ENCODE results near the gene AQP9. TPM values are rescaled to one million over a fixed set of nuclear protein-coding genes. Genes with fewer than 3 reads are reported as not detected.
A peak's percentile ranks its signal among the peaks of the same experiment; 100 is the strongest.

AQP9 gene
- total RNA-seq, 2 donors from 2014 or later = 0.95 to 10.0 TPM

DNA sequence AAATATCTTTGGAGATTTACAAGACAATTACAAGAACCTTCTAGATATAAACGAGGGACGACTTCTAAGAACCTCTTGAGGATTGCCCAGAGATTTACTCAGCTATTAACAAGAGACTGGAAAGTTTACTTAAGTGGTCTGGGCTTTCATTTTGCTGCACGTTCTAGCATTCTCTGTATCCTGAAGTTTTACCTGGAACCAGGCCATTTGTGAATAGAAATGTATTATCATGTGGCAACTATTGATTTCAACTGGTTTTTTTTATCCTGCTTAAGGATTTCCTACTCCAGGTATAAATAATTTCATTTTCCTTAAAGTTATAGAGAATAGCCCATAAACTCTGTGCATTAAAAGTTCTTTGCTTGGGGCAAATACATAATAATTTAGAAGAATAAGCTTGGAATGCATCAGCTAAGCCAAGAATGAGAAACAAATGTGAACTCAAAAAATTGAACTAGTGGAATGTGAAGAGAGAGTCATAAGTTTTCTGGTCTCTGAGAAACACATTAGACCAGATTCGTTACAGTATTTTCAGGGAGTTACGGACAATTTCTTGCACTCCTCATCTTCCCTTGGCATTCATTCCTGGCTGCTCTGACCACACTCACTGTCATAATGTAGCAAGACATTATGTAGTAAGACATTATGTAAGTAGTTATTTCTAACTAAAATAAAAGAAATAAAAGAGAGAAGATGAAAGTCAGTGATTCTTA lies 1.3 kb downstream of the AQP9 start:
- no peaks in the 10 kb centered on the region for H3K27me3 ChIP-seq (replicated peaks; ENCODE audit: insufficient read depth)
- TF ChIP-seq, protein P1, sequence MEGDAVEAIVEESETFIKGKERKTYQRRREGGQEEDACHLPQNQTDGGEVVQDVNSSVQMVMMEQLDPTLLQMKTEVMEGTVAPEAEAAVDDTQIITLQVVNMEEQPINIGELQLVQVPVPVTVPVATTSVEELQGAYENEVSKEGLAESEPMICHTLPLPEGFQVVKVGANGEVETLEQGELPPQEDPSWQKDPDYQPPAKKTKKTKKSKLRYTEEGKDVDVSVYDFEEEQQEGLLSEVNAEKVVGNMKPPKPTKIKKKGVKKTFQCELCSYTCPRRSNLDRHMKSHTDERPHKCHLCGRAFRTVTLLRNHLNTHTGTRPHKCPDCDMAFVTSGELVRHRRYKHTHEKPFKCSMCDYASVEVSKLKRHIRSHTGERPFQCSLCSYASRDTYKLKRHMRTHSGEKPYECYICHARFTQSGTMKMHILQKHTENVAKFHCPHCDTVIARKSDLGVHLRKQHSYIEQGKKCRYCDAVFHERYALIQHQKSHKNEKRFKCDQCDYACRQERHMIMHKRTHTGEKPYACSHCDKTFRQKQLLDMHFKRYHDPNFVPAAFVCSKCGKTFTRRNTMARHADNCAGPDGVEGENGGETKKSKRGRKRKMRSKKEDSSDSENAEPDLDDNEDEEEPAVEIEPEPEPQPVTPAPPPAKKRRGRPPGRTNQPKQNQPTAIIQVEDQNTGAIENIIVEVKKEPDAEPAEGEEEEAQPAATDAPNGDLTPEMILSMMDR (IDR thresholded peaks at IDR 0.05) = no peak
- H3K36me3 ChIP-seq = no peaks in the 10 kb centered on the region
- no peak for DNase-seq (ENCODE audit: low spot score)
- no peaks in the 10 kb centered on the region for H3K9me3 ChIP-seq
- peak overlapping the region in 1 of 2 donors; percentile 25 for H3K27ac ChIP-seq
- peak overlapping the region; percentile 21 for H3K4me3 ChIP-seq
- H3K4me1 ChIP-seq (ENCODE audit: control insufficient read depth in 1 of 2, low read depth in 2 of 2) = peaks cover 0 to 14% of the 10 kb centered on the region in 2 donors
- ATAC-seq (ENCODE audit: insufficient number of reproducible peaks, low FRiP score, low read depth) = no peak

- ATAC-seq (ENCODE audit: insufficient number of reproducible peaks, low FRiP score, low read depth) = no peak
- DNase-seq (ENCODE audit: low spot score) = no peak
- peak overlapping the region in 1 of 2 donors; percentile 25 for H3K27ac ChIP-seq
- H3K4me3 ChIP-seq = peak overlapping the region; percentile 21
- H3K9me3 ChIP-seq = no peaks in the 10 kb centered on the region
- peaks cover 0 to 14% of the 10 kb centered on the region in 2 donors for H3K4me1 ChIP-seq (ENCODE audit: control insufficient read depth in 1 of 2, low read depth in 2 of 2)
- no peaks in the 10 kb centered on the region for H3K36me3 ChIP-seq
- TF ChIP-seq, protein P1 (IDR thresholded peaks at IDR 0.05) = no peak
- no peaks in the 10 kb centered on the region for H3K27me3 ChIP-seq (replicated peaks; ENCODE audit: insufficient read depth)
These were observed 1.9 kb downstream of the AQP9 start for GRCh38 chr15:58139989-58140522.

- Histone ChIP-seq H3K27ac (no peak overlapping the region), H3K27me3 (replicated peaks; ENCODE audit: insufficient read depth) (no peaks in the 10 kb centered on the region), H3K36me3 (no peaks in the 10 kb centered on the region), H3K4me3 (no peak overlapping the region), H3K9me3 (no peaks in the 10 kb centered on the region), H3K4me1 (ENCODE audit: control insufficient read depth in 1 of 2, low read depth in 2 of 2) (peaks cover 0 to 14% of the 10 kb centered on the region in 2 donors)
- no peak for ATAC-seq (ENCODE audit: insufficient number of reproducible peaks, low FRiP score, low read depth)
- TF ChIP-seq, protein P1 (IDR thresholded peaks at IDR 0.05) = no peak
- no peak for DNase-seq (ENCODE audit: low spot score)
These were observed 3.7 kb downstream of the AQP9 start for GRCh38 chr15:58141894-58142293.

DNA sequence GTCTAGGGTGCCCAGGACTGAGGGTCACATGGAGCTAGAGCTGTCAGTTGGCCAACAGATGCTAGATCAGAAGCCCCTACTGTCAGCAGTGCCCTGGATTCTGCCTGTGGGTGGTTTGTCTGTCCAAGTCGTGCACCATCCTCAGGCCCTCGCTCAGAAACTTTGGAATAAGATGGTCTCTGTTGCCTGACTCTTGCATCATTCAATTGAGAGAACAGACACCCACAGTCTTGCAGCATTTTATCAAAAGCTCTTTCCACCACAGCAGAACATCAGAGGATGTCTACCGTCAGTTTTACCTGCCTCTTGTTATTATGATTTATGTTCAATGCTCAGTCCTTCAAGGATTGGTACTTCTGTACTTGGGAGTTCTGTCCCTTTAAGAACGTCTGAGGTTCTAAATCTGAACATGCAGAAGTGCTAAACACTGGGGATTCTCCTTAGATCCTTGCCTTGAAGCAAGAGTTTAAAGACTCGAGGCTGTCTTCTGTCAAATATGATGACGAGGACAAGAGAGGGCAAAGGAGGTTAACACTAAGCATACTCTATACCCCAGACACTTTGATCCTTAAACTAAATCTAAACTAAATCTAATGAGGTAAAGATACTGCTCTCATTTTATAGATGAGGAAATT lies 4.8 kb downstream of the AQP9 start:
- TF ChIP-seq, protein P1 (IDR thresholded peaks at IDR 0.05) = no peak
- Histone ChIP-seq H3K27me3 (replicated peaks; ENCODE audit: insufficient read depth) (no peaks in the 10 kb centered on the region), H3K4me3 (no peak overlapping the region), H3K27ac (no peak overlapping the region), H3K4me1 (ENCODE audit: control insufficient read depth in 1 of 2, low read depth in 2 of 2) (peaks cover 0 to 15% of the 10 kb centered on the region in 2 donors), H3K36me3 (no peaks in the 10 kb centered on the region), H3K9me3 (no peaks in the 10 kb centered on the region)
- DNase-seq (ENCODE audit: low spot score) (no peak), ATAC-seq (ENCODE audit: insufficient number of reproducible peaks, low FRiP score, low read depth) (no peak)

DNA sequence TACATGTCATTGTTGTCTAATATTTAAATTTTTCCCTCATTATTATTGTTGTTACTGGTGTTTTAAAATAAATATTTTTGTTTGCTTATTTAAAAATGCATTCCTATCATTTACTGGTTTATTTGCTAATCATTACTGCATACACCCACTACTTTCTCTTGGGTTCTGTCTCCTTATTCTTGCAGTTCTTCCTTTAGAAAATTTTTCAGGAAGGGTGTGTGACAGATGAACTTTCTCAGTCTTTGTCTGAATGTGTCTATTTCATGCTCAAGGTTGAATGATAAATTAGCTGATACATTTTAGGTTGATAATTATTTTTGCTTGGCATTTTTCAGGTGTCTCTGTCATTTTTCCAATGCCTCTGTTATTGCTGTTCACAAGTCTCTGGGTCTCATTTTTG lies 7.4 kb downstream of the AQP9 start:
- H3K4me1 ChIP-seq (ENCODE audit: control insufficient read depth in 1 of 2, low read depth in 2 of 2) = peaks cover 10 to 15% of the 10 kb centered on the region in 2 donors
- no peaks in the 10 kb centered on the region for H3K9me3 ChIP-seq
- H3K27me3 ChIP-seq (replicated peaks; ENCODE audit: insufficient read depth) = no peaks in the 10 kb centered on the region
- TF ChIP-seq, protein P1 (IDR thresholded peaks at IDR 0.05) = no peak
- ATAC-seq (ENCODE audit: insufficient number of reproducible peaks, low FRiP score, low read depth) (no peak), DNase-seq (ENCODE audit: low spot score) (no peak)
- H3K27ac ChIP-seq = no peak overlapping the region
- no peaks in the 10 kb centered on the region for H3K36me3 ChIP-seq
- H3K4me3 ChIP-seq = no peak overlapping the region
